Measurements from ENCODE around the gene RC3H1.

- TF ChIP-seq POLR2AphosphoS5 (IDR thresholded peaks at IDR 0.05) (no peak), CTCF (IDR thresholded peaks at IDR 0.05) (no peak)
Observed at GRCh38 chr1:173986951-173987350, 35.2 kb downstream of the RC3H1 start.

Measured in stomach (tissue), 4 donors.